ENCODE data around the gene BMAL2. TPM values are rescaled to one million over a fixed set of nuclear protein-coding genes. Genes with fewer than 3 reads are reported as not detected.

BMAL2 gene
- total and polyA plus RNA-seq, 2 donors (not counting 1 experiment from before 2014, with no cell fraction given), result 15.5 to 44.9 TPM

DNA sequence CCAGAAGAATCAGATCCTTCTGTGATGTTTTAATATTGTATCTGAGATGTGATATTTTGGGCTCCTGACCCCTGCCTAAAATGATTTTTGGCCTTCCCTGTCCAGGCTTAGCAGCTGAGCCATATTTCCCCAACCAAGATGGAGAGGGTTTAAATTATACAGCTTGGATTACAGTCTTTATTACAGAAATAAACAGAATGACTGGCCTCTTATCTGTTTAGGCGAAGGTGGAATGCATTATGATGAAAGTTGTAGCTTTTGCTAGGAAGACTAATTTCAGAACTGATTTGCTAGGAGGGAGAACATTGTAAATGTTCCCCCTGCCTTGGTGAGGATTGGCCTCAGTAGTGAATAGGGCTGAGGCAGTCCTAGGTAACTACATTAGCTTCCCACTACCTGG, 23.3 kb downstream of the BMAL2 start:
- H3K27ac ChIP-seq (ENCODE audit: insufficient read depth, low read length), result no peak overlapping the region
- TF ChIP-seq CTCF (conservative IDR thresholded peaks at IDR 0.05 in 1 of 2, IDR thresholded peaks at IDR 0.05 in 1 of 2; ENCODE audit: low read depth in 1 of 2, low read length in 2 of 2) (no peak), EZH2 (IDR thresholded peaks at IDR 0.05; ENCODE audit: low read length, missing control alignments) (no peak)

GRCh38 chr12:27359578-27360340, 27.1 kb downstream of the BMAL2 start:
- Histone ChIP-seq H3K79me2 (ENCODE audit: control insufficient read depth, insufficient read depth, low read length) (peaks cover 9% of the 10 kb centered on the region), H3K27ac (ENCODE audit: insufficient read depth, low read length) (peak overlapping the region; percentile 13), H2AFZ (ENCODE audit: low read length) (no peak overlapping the region), H3K4me1 (ENCODE audit: control insufficient read depth, extremely low read depth, insufficient read depth, low read length) (peaks cover 2% of the 10 kb centered on the region), H3K27me3 (ENCODE audit: control insufficient read depth, insufficient read depth, low read length) (no peaks in the 10 kb centered on the region), H3K4me2 (ENCODE audit: extremely low read depth, insufficient read depth, low read length) (no peak overlapping the region), H3K9me3 (ENCODE audit: control insufficient read depth, insufficient read depth, low read depth, low read length) (no peaks in the 10 kb centered on the region), H3K36me3 (ENCODE audit: control insufficient read depth, insufficient read depth, low read length) (no peaks in the 10 kb centered on the region), H4K20me1 (ENCODE audit: control insufficient read depth, extremely low read depth, insufficient read depth, low read length) (no peaks in the 10 kb centered on the region), H3K4me3 (replicated peaks in 1 of 4; ENCODE audit: control extremely low read depth in 1 of 4, insufficient read depth in 1 of 4, low read depth in 3 of 4, low read length in 4 of 4) (no peak overlapping the region), H3K9ac (ENCODE audit: insufficient read depth, low read length) (no peak overlapping the region)
- peak in 1 of 2 donors; percentile 54 for DNase-seq (ENCODE audit: low read depth in 2 of 2)
- TF ChIP-seq CTCF (conservative IDR thresholded peaks at IDR 0.05 in 1 of 2, IDR thresholded peaks at IDR 0.05 in 1 of 2; ENCODE audit: low read depth in 1 of 2, low read length in 2 of 2), result no peak
- no peak for TF ChIP-seq EZH2 (IDR thresholded peaks at IDR 0.05; ENCODE audit: low read length, missing control alignments)

More for the DNA sequence above, 23.3 kb downstream of the BMAL2 start:
- Histone ChIP-seq H3K27me3 (ENCODE audit: control insufficient read depth, insufficient read depth, low read length) (no peaks in the 10 kb centered on the region), H3K79me2 (ENCODE audit: control insufficient read depth, insufficient read depth, low read length) (no peaks in the 10 kb centered on the region), H3K9me3 (ENCODE audit: control insufficient read depth, insufficient read depth, low read depth, low read length) (no peaks in the 10 kb centered on the region), H4K20me1 (ENCODE audit: control insufficient read depth, extremely low read depth, insufficient read depth, low read length) (no peaks in the 10 kb centered on the region), H3K4me1 (ENCODE audit: control insufficient read depth, extremely low read depth, insufficient read depth, low read length) (peaks cover 2% of the 10 kb centered on the region), H2AFZ (ENCODE audit: low read length) (no peak overlapping the region), H3K9ac (ENCODE audit: insufficient read depth, low read length) (no peak overlapping the region), H3K4me2 (ENCODE audit: extremely low read depth, insufficient read depth, low read length) (no peak overlapping the region), H3K4me3 (replicated peaks in 1 of 4; ENCODE audit: control extremely low read depth in 1 of 4, insufficient read depth in 1 of 4, low read depth in 3 of 4, low read length in 4 of 4) (no peak overlapping the region), H3K36me3 (ENCODE audit: control insufficient read depth, insufficient read depth, low read length) (no peaks in the 10 kb centered on the region)
- no peak for DNase-seq (ENCODE audit: low read depth in 2 of 2)

DNA sequence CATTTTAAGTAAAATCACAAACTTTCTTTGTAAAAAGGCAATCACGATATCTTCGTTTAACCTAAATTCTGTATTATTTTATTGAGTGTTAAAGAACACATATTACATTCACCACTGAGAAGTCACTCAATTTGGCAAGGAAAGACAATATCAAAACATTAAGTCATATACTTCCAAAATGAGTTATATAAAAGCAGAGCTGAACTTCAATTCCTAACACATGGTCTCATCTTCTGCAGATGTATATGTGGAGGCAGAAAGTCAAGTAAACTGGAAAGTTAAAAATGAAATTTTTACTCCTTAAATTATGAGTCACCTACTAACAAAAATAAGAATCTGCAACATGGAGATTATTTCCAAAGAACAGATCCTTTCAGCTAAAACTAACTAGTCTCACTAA, 28.7 kb downstream of the BMAL2 start:
- Histone ChIP-seq H3K9me3 (ENCODE audit: control insufficient read depth, insufficient read depth, low read depth, low read length) (no peaks in the 10 kb centered on the region), H3K9ac (ENCODE audit: insufficient read depth, low read length) (no peak overlapping the region), H3K4me3 (replicated peaks in 1 of 4; ENCODE audit: control extremely low read depth in 1 of 4, insufficient read depth in 1 of 4, low read depth in 3 of 4, low read length in 4 of 4) (no peak overlapping the region), H3K4me1 (ENCODE audit: control insufficient read depth, extremely low read depth, insufficient read depth, low read length) (peaks cover 2% of the 10 kb centered on the region), H3K27ac (ENCODE audit: insufficient read depth, low read length) (no peak overlapping the region), H3K4me2 (ENCODE audit: extremely low read depth, insufficient read depth, low read length) (no peak overlapping the region), H3K79me2 (ENCODE audit: control insufficient read depth, insufficient read depth, low read length) (peaks cover 9% of the 10 kb centered on the region), H3K36me3 (ENCODE audit: control insufficient read depth, insufficient read depth, low read length) (no peaks in the 10 kb centered on the region), H3K27me3 (ENCODE audit: control insufficient read depth, insufficient read depth, low read length) (no peaks in the 10 kb centered on the region), H4K20me1 (ENCODE audit: control insufficient read depth, extremely low read depth, insufficient read depth, low read length) (no peaks in the 10 kb centered on the region), H2AFZ (ENCODE audit: low read length) (no peak overlapping the region)
- DNase-seq (ENCODE audit: low read depth in 2 of 2), result peak; percentile 42 to 64
- no peak for TF ChIP-seq EZH2 (IDR thresholded peaks at IDR 0.05; ENCODE audit: low read length, missing control alignments)
- TF ChIP-seq CTCF (conservative IDR thresholded peaks at IDR 0.05 in 1 of 2, IDR thresholded peaks at IDR 0.05 in 1 of 2; ENCODE audit: low read depth in 1 of 2, low read length in 2 of 2), result no peak

All from fibroblast of lung (primary cell).